Fibroblast of the conjunctiva (primary cell): ENCODE results near the gene KLHL29.

Experiments
- DNase-seq: peaks from one replicate; pipeline ENCODE4 v3.0.0-alpha.2; 2010; ENCODE audit warnings: low read depth

The KLHL29 gene

GRCh38 chr2:23399674-23400261 is 14.8 kb downstream of the KLHL29 start:
- DNase-seq = no peak

GRCh38 chr2:23400703-23401102 is 15.7 kb downstream of the KLHL29 start:
- DNase-seq = no peak

- no peak for DNase-seq
Measured at GRCh38 chr2:23401427-23402204, 16.6 kb downstream of the KLHL29 start.

GRCh38 chr2:23402205-23402740 is 17.3 kb downstream of the KLHL29 start:
- no peak for DNase-seq

- peak; percentile 55 for DNase-seq
Measured at GRCh38 chr2:23404426-23404825, 19.4 kb downstream of the KLHL29 start.

- no peak for DNase-seq
Measured at GRCh38 chr2:23409248-23409647, 24.3 kb downstream of the KLHL29 start.

- DNase-seq = no peak
Measured at GRCh38 chr2:23410596-23410995, 25.6 kb downstream of the KLHL29 start.

- DNase-seq = peak; percentile 75
Measured at GRCh38 chr2:23411752-23412431, 26.9 kb downstream of the KLHL29 start.

- DNase-seq = no peak
Measured at GRCh38 chr2:23412556-23413155, 27.7 kb downstream of the KLHL29 start.

GRCh38 chr2:23413641-23414040 is 28.7 kb downstream of the KLHL29 start:
- DNase-seq = no peak

GRCh38 chr2:23414106-23414505 is 29.1 kb downstream of the KLHL29 start:
- no peak for DNase-seq

GRCh38 chr2:23414871-23415270 is 29.9 kb downstream of the KLHL29 start:
- no peak for DNase-seq

GRCh38 chr2:23417310-23417709 is 32.3 kb downstream of the KLHL29 start:
- DNase-seq = no peak

- DNase-seq = no peak
Measured at GRCh38 chr2:23418056-23418455, 33.1 kb downstream of the KLHL29 start.

- DNase-seq = peak; percentile 37
Measured at GRCh38 chr2:23418461-23418911, 33.5 kb downstream of the KLHL29 start.

- no peak for DNase-seq
Measured at GRCh38 chr2:23419171-23420090, 34.5 kb downstream of the KLHL29 start.

GRCh38 chr2:23420091-23420839 is 35.3 kb downstream of the KLHL29 start:
- no peak for DNase-seq

- no peak for DNase-seq
Measured at GRCh38 chr2:23420840-23421476, 36.0 kb downstream of the KLHL29 start.

GRCh38 chr2:23422089-23423061 is 37.4 kb downstream of the KLHL29 start:
- no peak for DNase-seq
